Hippocampal formation (tissue), 2 donors: ENCODE results near the gene ZFHX3.

Experiments
- DNase-seq, 2 donors: peaks; one replicate each; lab custom pipeline; 2025; lab: John Stamatoyannopoulos, UW

ZFHX3 gene

DNA sequence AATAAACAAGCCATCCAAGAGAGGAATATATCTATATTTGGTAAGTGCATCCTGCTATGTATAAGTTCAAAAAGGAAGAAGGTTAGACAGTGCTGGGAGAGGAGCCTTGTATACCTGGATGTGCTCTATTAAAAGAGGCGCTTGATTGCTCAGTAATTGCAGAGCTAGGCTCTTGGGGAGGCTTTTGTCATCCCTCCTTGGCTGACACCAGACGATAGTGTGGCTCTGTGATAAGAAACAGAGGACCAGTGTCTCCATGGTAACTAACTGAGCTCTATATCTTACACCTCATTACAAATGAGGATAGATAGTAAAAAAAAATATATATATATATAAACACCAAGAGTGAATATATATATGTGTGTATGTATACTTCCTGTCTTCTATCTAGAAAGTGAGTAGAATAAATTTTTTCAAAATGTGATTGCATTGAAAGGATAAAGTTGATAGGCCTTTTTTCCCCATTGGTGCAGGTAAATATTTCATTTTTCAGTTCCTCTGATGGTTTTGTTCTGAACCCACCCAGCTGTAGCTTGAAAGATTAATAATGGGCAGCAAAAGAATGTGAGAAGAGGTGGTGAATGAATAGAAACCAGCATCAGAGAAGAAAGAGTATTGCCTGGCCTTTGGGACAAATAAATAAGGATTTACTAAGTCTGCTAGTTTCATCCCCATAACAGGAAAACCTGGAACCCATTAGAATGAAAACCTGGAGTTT is 303.7 kb downstream of the ZFHX3 start:
- no peak for DNase-seq

DNA sequence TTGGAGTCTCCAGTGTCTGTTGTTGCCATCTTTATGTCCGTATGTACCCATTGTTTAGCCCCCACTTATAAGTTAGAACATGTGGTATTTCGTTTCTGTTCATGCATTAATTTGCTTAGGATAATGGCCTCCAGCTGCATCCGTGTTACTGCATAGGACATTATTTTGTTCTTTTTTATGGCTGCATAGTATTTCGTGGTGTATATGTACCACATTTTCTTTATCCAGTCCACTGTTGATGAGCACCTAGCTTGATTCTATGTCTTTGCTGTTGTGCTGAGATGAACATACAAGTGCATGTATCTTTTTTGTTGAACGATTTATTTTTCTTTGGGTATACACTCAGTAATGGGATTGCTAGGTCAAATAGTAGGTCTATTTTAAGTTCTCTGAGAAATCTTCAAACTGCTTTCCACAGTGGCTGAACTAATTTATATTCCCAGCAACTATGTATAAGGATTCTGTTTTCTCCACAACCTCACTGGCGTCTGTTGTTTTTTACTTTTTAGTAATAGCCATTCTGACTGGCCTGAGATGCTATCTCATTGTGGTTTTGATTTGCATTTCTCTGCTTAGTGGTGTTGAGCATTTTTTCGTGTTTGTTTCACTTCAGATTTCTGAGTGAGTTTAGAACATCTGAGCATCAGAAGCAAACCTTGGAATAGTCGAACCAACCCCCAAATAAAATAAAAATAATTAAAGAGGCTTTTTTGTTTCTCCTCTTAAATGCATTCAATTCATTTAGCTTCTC is 304.7 kb downstream of the ZFHX3 start:
- DNase-seq, result no peak

DNA sequence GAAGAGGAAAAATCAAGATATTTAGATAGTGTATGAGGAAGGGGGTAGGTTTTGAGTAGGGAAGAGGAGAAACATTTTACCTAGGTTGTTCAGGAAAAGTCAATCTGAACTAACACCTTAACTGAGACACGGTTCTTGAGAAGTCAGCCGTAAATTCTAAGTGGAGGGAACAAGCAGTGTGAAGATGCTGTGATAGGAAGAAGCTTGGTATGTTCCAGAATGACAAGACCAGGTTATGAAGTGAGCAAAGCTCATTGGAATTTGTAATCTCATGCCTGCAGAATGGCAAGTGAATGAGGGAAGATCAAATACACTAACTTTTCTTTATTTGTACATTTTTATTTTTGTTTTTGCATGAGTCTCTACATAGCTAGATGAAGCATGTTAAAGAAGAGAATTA is 307.6 kb downstream of the ZFHX3 start:
- no peak for DNase-seq

DNA sequence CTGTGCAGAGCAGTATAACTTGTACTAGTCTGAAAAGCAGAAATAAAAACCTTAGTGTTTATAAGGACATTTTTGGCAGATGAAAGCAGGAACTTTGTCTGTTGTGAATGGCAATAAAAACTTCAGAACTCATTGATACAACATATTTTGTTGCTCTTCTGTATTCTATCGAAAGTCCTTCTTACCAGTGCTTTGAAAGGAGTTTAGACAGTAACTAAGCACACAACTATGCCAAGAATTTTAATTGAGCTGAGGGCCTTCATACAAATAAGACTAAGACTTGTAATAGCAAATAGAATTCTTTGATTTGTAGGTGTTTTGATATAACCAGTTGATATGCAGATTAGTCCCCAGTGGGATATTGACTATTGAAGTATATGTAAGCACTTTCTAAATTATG is 308.4 kb downstream of the ZFHX3 start:
- no peak for DNase-seq

DNA sequence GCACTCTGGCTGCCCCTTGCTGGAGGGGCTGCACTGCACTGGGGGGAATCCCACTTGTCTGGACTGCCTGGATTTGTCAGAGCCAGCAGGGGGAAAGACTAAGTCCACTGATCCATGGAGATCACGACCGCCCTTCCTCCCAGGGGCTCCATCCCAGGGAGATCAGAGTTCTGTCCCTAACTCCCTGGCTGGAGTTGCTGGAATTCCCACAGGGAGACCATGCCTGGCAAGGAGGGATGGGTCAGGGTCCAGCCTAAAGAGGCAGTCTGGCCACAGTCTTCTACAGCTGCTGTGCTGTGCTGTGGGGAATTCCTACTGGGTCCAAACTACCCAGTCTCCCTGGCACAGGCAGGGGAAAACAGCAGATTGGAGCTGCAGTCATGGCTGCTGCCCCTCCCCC is 311.9 kb downstream of the ZFHX3 start:
- no peak for DNase-seq
